H1 (cell line): ENCODE measurements around the gene PDGFB. TPM values are rescaled to one million over a fixed set of nuclear protein-coding genes. Genes with fewer than 3 reads are reported as not detected.
A peak's percentile ranks its signal among the peaks of the same experiment; 100 is the strongest.

Experiments
- CTCF ChIA-PET: fragments of 300-600 bp; sonication (Branson Sonifier 250); formaldehyde crosslinking; loops from one replicate; lab custom pipeline; 2021; ENCODE audit not compliant: partially characterized antibody; lab: Charles Lee
- POLR2A ChIA-PET: fragments of 300-600 bp; sonication (Branson Sonifier 250); formaldehyde crosslinking; loops from one replicate; lab custom pipeline; 2021; ENCODE audit warnings: inconsistent platforms; ENCODE audit not compliant: partially characterized antibody; lab: Charles Lee
- DNase-seq, 2 experiments: peaks; one replicate each; pipeline versions ENCODE4 v3.0.0 to v3.0.0-alpha.2; 2010 to 2022; ENCODE audit warnings: low spot score in 2 of 2, low read depth in 1 of 2, mixed read lengths in 1 of 2
- FAIRE-seq: peaks from 2 replicates; lab custom pipeline; 2011; peaks lifted over from hg19 to GRCh38; lab: Jason Lieb, UNC
- H2AFZ ChIP-seq: 2 replicates; pipeline ENCODE4 v1.8.1; 2012; ENCODE audit warnings: low read length, inconsistent platforms
- H2AK5ac ChIP-seq: 2 replicates; pipeline ENCODE4 v1.6.1; 2013; ENCODE audit warnings: low read depth, low read length
- H2BK120ac ChIP-seq: replicated peaks from 2 replicates; pipeline ENCODE3; 2013; ENCODE audit warnings: low read depth, low read length, inconsistent platforms
- H2BK12ac ChIP-seq: 2 replicates; pipeline ENCODE4 v1.6.1; 2013; ENCODE audit warnings: low read depth, low read length
- H2BK15ac ChIP-seq: 2 replicates; pipeline ENCODE4 v1.6.1; 2013; ENCODE audit warnings: low read length
- H2BK20ac ChIP-seq: 2 replicates; pipeline ENCODE4 v1.6.1; 2013; ENCODE audit warnings: low read length
- H2BK5ac ChIP-seq: 2 replicates; pipeline ENCODE4 v1.6.1; 2013; ENCODE audit warnings: low read depth, low read length
- H3K14ac ChIP-seq: 2 replicates; pipeline ENCODE4 v1.6.1; 2013; ENCODE audit warnings: inconsistent platforms; ENCODE audit not compliant: insufficient read length
- H3K18ac ChIP-seq: 2 replicates; pipeline ENCODE4 v1.6.1; 2013; ENCODE audit warnings: low read length; ENCODE audit errors: extremely low read depth
- H3K23ac ChIP-seq: 2 replicates; pipeline ENCODE4 v1.6.1; 2013; ENCODE audit warnings: inconsistent platforms; ENCODE audit not compliant: insufficient read length
- H3K23me2 ChIP-seq: 2 replicates; pipeline ENCODE4 v1.6.1; 2013; ENCODE audit warnings: low read depth, low read length
- H3K27ac ChIP-seq: 2 replicates; pipeline ENCODE4 v1.6.1; 2011; ENCODE audit warnings: low read depth, low read length, inconsistent platforms
- H3K27me3 ChIP-seq, 4 experiments: replicated peaks in 1 of 4; 1 replicate in 1 of 4; 2 replicates in 3 of 4; pipeline versions ENCODE4 v1.6.1 to v1.8.1; 2011 to 2013; ENCODE audit warnings: low read length in 3 of 4, mild to moderate bottlenecking in 3 of 4, inconsistent platforms in 2 of 4, mixed read lengths in 2 of 4, moderate library complexity in 1 of 4; ENCODE audit not compliant: control insufficient read depth in 3 of 4, insufficient read depth in 3 of 4; ENCODE audit errors: extremely low read depth in 1 of 4
- H3K36me3 ChIP-seq, 4 experiments: 2 replicates each; pipeline versions ENCODE4 v1.6.1 to v1.8.1; 2011 to 2013; ENCODE audit warnings: mild to moderate bottlenecking in 4 of 4, low read length in 3 of 4, moderate library complexity in 2 of 4, control low read depth in 1 of 4, inconsistent platforms in 1 of 4; ENCODE audit not compliant: insufficient read depth in 4 of 4, control insufficient read depth in 2 of 4
- H3K4ac ChIP-seq: replicated peaks from 2 replicates; pipeline ENCODE3; 2013; ENCODE audit warnings: low read length, low read depth, mixed read lengths, inconsistent platforms; ENCODE audit not compliant: insufficient read length
- H3K4me1 ChIP-seq, 4 experiments: replicated peaks in 1 of 4; 1 replicate in 1 of 4; 2 replicates in 3 of 4; pipeline versions ENCODE4 v1.6.1 to v1.8.1; 2011 to 2013; ENCODE audit warnings: low read length in 3 of 4, inconsistent platforms in 2 of 4, mixed read lengths in 1 of 4; ENCODE audit not compliant: insufficient read depth in 4 of 4, control insufficient read depth in 3 of 4
- H3K4me2 ChIP-seq, 2 experiments: 2 replicates each; pipeline versions ENCODE4 v1.6.1 to v1.8.1; 2011 to 2013; ENCODE audit warnings: low read depth in 2 of 2, low read length in 2 of 2, control low read depth in 1 of 2, inconsistent platforms in 1 of 2, mild to moderate bottlenecking in 1 of 2; ENCODE audit not compliant: insufficient read depth in 1 of 2
- H3K4me3 ChIP-seq, 4 experiments: fragments of 200-600, 300-600 bp in 1 of 4; sonication (generic), shearing (Covaris generic), sonication (Bioruptor Twin) in 1 of 4; 2 replicates each; pipeline versions ENCODE4 v1.5.1 to v1.8.1; 2011 to 2016; ENCODE audit warnings: low read length in 4 of 4, low read depth in 3 of 4, control low read depth in 2 of 4, inconsistent platforms in 2 of 4, mild to moderate bottlenecking in 2 of 4, mixed read lengths in 1 of 4, moderate library complexity in 1 of 4; ENCODE audit not compliant: insufficient read depth in 2 of 4; ENCODE audit errors: extremely low read depth in 1 of 4
- H3K56ac ChIP-seq: replicated peaks from 2 replicates; pipeline ENCODE3; 2013; ENCODE audit warnings: low read depth, mild to moderate bottlenecking, mixed read lengths, low read length, inconsistent platforms; ENCODE audit not compliant: insufficient read length
- H3K79me1 ChIP-seq: 2 replicates; pipeline ENCODE4 v1.6.1; 2013; ENCODE audit warnings: low read depth, low read length, control low read depth
- H3K79me2 ChIP-seq, 2 experiments: 2 replicates each; pipeline versions ENCODE4 v1.6.1 to v1.8.1; 2012 to 2013; ENCODE audit warnings: low read length in 2 of 2, mild to moderate bottlenecking in 2 of 2, inconsistent platforms in 1 of 2; ENCODE audit not compliant: insufficient read depth in 2 of 2, control insufficient read depth in 1 of 2
- H3K9ac ChIP-seq, 4 experiments: replicated peaks in 1 of 4; 1 replicate in 1 of 4; 2 replicates in 3 of 4; pipeline versions ENCODE4 v1.6.1 to v1.8.1; 2011 to 2013; ENCODE audit warnings: low read depth in 3 of 4, low read length in 3 of 4, control low read depth in 2 of 4, mild to moderate bottlenecking in 2 of 4, moderate library complexity in 2 of 4, inconsistent platforms in 1 of 4; ENCODE audit errors: extremely low read depth in 1 of 4
- H3K9me3 ChIP-seq, 2 experiments: 2 replicates each; pipeline versions ENCODE4 v1.6.1 to v1.8.1; 2012 to 2013; ENCODE audit warnings: mild to moderate bottlenecking in 2 of 2, moderate library complexity in 2 of 2, control low read depth in 1 of 2, inconsistent platforms in 1 of 2, low read depth in 1 of 2, low read length in 1 of 2, mixed read lengths in 1 of 2; ENCODE audit not compliant: insufficient read depth in 2 of 2
- H4K20me1 ChIP-seq, 2 experiments: replicated peaks in 1 of 2; 2 replicates each; pipeline versions ENCODE3 to v1.8.1; 2011 to 2013; ENCODE audit warnings: inconsistent platforms in 2 of 2, low read length in 2 of 2, mild to moderate bottlenecking in 1 of 2; ENCODE audit not compliant: insufficient read depth in 2 of 2, control insufficient read depth in 1 of 2
- H4K5ac ChIP-seq: 2 replicates; pipeline ENCODE4 v1.6.1; 2013; ENCODE audit warnings: low read length, low read depth, mixed read lengths, inconsistent platforms; ENCODE audit not compliant: insufficient read length
- H4K8ac ChIP-seq: 2 replicates; pipeline ENCODE4 v1.8.0; 2013; ENCODE audit warnings: mild to moderate bottlenecking, moderate library complexity, low read length, inconsistent platforms; ENCODE audit not compliant: insufficient read depth; ENCODE audit errors: extremely low read depth
- H4K91ac ChIP-seq: replicated peaks from 2 replicates; pipeline ENCODE3; 2013; ENCODE audit warnings: low read length, mixed read lengths, inconsistent platforms; ENCODE audit not compliant: insufficient read length
- ASH2L ChIP-seq: fragments of 200-600, 300-600 bp; sonication (generic); IDR thresholded peaks from one replicate; pipeline ENCODE4 v1.7.1; 2017; ENCODE audit warnings: low read length
- EGR1 ChIP-seq: IDR thresholded peaks from 2 replicates; pipeline ENCODE4 v1.6.1; 2011; ENCODE audit warnings: low read depth, low read length, borderline replicate concordance
- EZH2 ChIP-seq: fragments of 200-600 bp; sonication (generic); IDR thresholded peaks from 2 replicates; pipeline ENCODE4 v1.7.1; 2012; ENCODE audit warnings: low read depth, mild to moderate bottlenecking, moderate library complexity, low read length, inconsistent platforms; ENCODE audit not compliant: severe bottlenecking
- GABPA ChIP-seq: IDR thresholded peaks from 2 replicates; pipeline ENCODE4 v1.6.1; 2011; ENCODE audit warnings: mild to moderate bottlenecking, low read length, moderate library complexity, borderline replicate concordance; ENCODE audit not compliant: insufficient read depth
- KDM4A ChIP-seq: IDR thresholded peaks from one replicate; pipeline ENCODE4 v1.7.1; 2012; ENCODE audit warnings: low read depth, mild to moderate bottlenecking, moderate library complexity, low read length, inconsistent platforms; ENCODE audit not compliant: severe bottlenecking
- NANOG ChIP-seq: IDR thresholded peaks from 2 replicates; pipeline ENCODE4 v1.6.1; 2011; ENCODE audit warnings: low read length, low read depth, mild to moderate bottlenecking, inconsistent platforms; ENCODE audit not compliant: insufficient read depth, poor library complexity, severe bottlenecking
- PHF8 ChIP-seq: fragments of 200-600 bp; sonication (generic); conservative IDR thresholded peaks from 2 replicates; pipeline ENCODE4 v1.7.1; 2012; ENCODE audit warnings: low read depth, mild to moderate bottlenecking, inconsistent platforms, low read length, moderate library complexity
- RBBP5 ChIP-seq: IDR thresholded peaks from 2 replicates; pipeline ENCODE4 v1.7.1; 2012; ENCODE audit warnings: low read depth, mild to moderate bottlenecking, inconsistent platforms, low read length, moderate library complexity, borderline replicate concordance
- SIX5 ChIP-seq: IDR thresholded peaks from 2 replicates; pipeline ENCODE4 v1.6.1; 2011; ENCODE audit warnings: mild to moderate bottlenecking, low read depth, low read length
- SP2 ChIP-seq: IDR thresholded peaks from 2 replicates; pipeline ENCODE4 v1.6.1; 2012; ENCODE audit warnings: mild to moderate bottlenecking, low read length, inconsistent platforms
- ZNF274 ChIP-seq: IDR thresholded peaks from 2 replicates; pipeline ENCODE4 v1.7.0; 2012; ENCODE audit warnings: low read length, borderline replicate concordance; ENCODE audit errors: extremely low read depth
- WGBS, 2 experiments: shearing (Covaris generic) in 1 of 2; methylation state at CpG; one replicate each; pipeline versions ENCODE4 v1.1.6 to v1.1.7; 2013 to 2015; ENCODE audit warnings: low lambda C conversion rate in 2 of 2, mixed read lengths in 2 of 2, inconsistent platforms in 1 of 2, low coverage in 1 of 2, missing lambda C conversion rate in 1 of 2; ENCODE audit not compliant: insufficient replicate concordance in 2 of 2, insufficient coverage in 1 of 2, insufficient read length in 1 of 2; ENCODE audit errors: extremely low coverage in 1 of 2, missing lambda C conversion rate in 1 of 2; 5-methylcytosine and 5-hydroxymethylcytosine counted together
- polyA plus RNA-seq, 7 experiments: library from polyadenylated mRNA; depleted of rRNA in 3 of 7; stranded (reverse) in 5 of 7; unstranded in 2 of 7; fragments of >200 nt in 5 of 7; fragments of 200-250 nt in 2 of 7; gene quantifications; 1 replicate in 5 of 7; 2 replicates in 1 of 7; 4 replicates in 1 of 7; pipeline versions ENCODE4 v1.2.1 to v1.2.3, GENCODE V29; 2011 to 2013; ENCODE audit warnings: missing spikeins in 2 of 7, mixed read lengths in 2 of 7
- total RNA-seq: library from RNA; stranded (reverse); fragmentation: NEBNext Ultra II Directional; extraction: Animal tissue kit (Norgen Biotek cat#: 25700); gene quantifications from 2 replicates; pipeline ENCODE4 v1.2.1, GENCODE V29; 2021

Gene PDGFB
- total and polyA plus RNA-seq, 2 of the 8 experiments (the other 6 are each of a cell fraction or from before 2014, with no cell fraction given), result 3.9 to 8.5 TPM

DNA sequence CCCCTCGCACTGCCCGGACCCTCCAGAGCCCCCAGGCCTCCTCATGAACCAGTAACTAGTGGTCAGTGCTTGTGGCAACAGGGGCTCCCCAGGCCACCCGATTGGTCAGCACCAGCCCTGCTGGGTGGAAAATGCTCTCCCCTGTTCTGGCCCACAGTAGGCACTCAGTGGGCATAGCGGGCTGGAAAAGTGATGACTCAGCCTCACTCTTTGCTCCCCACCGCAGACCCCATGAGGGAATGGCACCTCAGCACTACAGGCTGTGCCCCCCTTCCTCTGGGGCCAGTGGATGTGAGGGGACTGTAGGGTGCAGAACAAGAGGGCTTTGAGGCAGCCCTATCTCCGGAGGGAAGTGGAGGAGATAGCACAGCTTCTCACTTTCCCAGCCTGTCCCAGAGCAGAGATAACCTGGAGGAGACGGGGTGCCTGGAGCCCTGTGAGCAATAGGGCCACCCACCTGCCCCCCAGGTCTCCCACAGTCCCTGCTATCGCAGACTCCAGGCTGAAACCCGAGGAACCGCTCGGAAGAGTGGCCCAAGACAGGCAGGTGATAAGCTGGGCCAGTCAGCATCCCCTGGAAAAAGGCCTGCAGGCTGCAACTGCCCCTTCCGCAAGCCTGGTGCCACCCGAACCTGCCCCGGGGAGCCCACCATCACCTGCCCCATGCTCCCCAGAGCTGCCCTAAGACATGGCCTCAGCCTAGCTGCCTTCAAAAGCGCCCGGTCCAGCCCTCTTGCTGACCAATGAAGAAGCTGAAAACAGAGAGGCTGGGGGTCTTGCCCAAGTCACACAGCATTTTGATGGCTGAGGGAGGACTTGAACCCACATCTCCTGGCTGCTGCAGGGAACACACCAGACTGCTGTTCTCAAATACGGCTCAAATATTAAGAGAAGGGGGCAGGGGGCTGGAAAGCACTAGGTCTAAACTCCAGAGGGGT is 29.4 kb upstream of the PDGFB start:
- Histone ChIP-seq H3K79me1 (no peaks in the 10 kb centered on the region), H3K79me2 (no peaks in the 10 kb centered on the region), H3K4me3 (no peak overlapping the region), H4K20me1 (no peaks in the 10 kb centered on the region), H2BK12ac (no peak overlapping the region), H3K9ac (no peak overlapping the region), H3K27ac (no peak overlapping the region), H3K23ac (no peak overlapping the region), H3K56ac (no peak overlapping the region), H3K36me3 (no peaks in the 10 kb centered on the region), H3K18ac (no peak overlapping the region), H3K14ac (no peak overlapping the region), H3K27me3 (no peaks in the 10 kb centered on the region), H2BK15ac (0 out of 2 replicates have a peak overlapping the region, but pooled peaks have one; percentile 10), H3K23me2 (no peaks in the 10 kb centered on the region), H2BK120ac (no peak overlapping the region), H2BK5ac (no peak overlapping the region), H4K91ac (no peak overlapping the region), H4K5ac (no peak overlapping the region), H3K4ac (no peak overlapping the region), H3K4me1 (peaks cover 0 to 5% (median 2%) of the 10 kb centered on the region in 4 experiments; a peak in 6 of 7 replicates), H2AK5ac (no peak overlapping the region), H3K9me3 (peaks cover 5 to 7% of the 10 kb centered on the region in 2 experiments; a peak in 2 of 4 replicates), H4K8ac (peak overlapping the region; percentile 74; the same call in 1 of the 2 replicates), H2AFZ (no peak overlapping the region), H3K4me2 (no peak overlapping the region), H2BK20ac (no peak overlapping the region)
- POLR2A ChIA-PET, result interaction anchor here (0.6 to 1.6 kb wide), 3 partner anchors 35 to 271 kb away, joined by 3 to 7 read pairs (median 3); no protein-coding TSS in a partner anchor
- no peak for FAIRE-seq
- WGBS, 2 experiments, result 95% methylated on average over 17 of the region's 17 CpGs; no CpG with 5 or more reads in 1 of the 2 experiments
- CTCF ChIA-PET, result interaction anchor here (0.8 to 1.1 kb wide), 3 partner anchors 12 to 124 kb away, joined by 3 to 5 read pairs (median 3); no protein-coding TSS in a partner anchor
- DNase-seq, result no peak
- no peak for TF ChIP-seq ZNF274
- TF ChIP-seq SP2, result no peak
- TF ChIP-seq NANOG, result no peak
- TF ChIP-seq PHF8, result no peak
- no peak for TF ChIP-seq EGR1
- TF ChIP-seq SIX5, result no peak
- TF ChIP-seq KDM4A, result no peak
- TF ChIP-seq GABPA, result no peak
- TF ChIP-seq RBBP5, result no peak
- no peak for TF ChIP-seq ASH2L
- no peak for TF ChIP-seq EZH2
